Glutamatergic neuron (in vitro differentiated cells): Measurements from ENCODE around the gene NSFL1C. TPM values are rescaled to one million over a fixed set of nuclear protein-coding genes. Genes with fewer than 3 reads are reported as not detected.
A peak's percentile ranks its signal among the peaks of the same experiment; 100 is the strongest.

Experiments
- DNase-seq: peaks from one replicate; pipeline ENCODE4 v3.0.0; 2022
- H3K27ac Mint-ChIP-seq: one replicate; pipeline ENCODE4 v1.8.0; 2020; ENCODE audit warnings: mild to moderate bottlenecking, mixed read lengths, inconsistent platforms; ENCODE audit not compliant: unreplicated experiment
- H3K27me3 Mint-ChIP-seq: one replicate; pipeline ENCODE4 v1.8.0; 2020; ENCODE audit warnings: mild to moderate bottlenecking, moderate library complexity, mixed read lengths, inconsistent platforms; ENCODE audit not compliant: unreplicated experiment
- H3K36me3 Mint-ChIP-seq: one replicate; pipeline ENCODE4 v1.8.0; 2020; ENCODE audit warnings: mild to moderate bottlenecking, mixed read lengths, inconsistent platforms; ENCODE audit not compliant: unreplicated experiment
- H3K4me1 Mint-ChIP-seq: one replicate; pipeline ENCODE4 v1.8.0; 2020; ENCODE audit warnings: mild to moderate bottlenecking, low read depth, mixed read lengths, inconsistent platforms; ENCODE audit not compliant: unreplicated experiment
- H3K4me3 Mint-ChIP-seq: one replicate; pipeline ENCODE4 v1.8.0; 2020; ENCODE audit warnings: mild to moderate bottlenecking, mixed read lengths, inconsistent platforms; ENCODE audit not compliant: unreplicated experiment
- H3K9me3 Mint-ChIP-seq: one replicate; pipeline ENCODE4 v1.8.0; 2020; ENCODE audit warnings: mild to moderate bottlenecking, moderate library complexity, mixed read lengths, inconsistent platforms; ENCODE audit not compliant: unreplicated experiment
- total RNA-seq: library from RNA; stranded (reverse); fragmentation: NEBNext Ultra II Directional; extraction: Animal tissue kit (Norgen Biotek cat#: 25700); gene quantifications from one replicate; pipeline ENCODE4 v1.2.1, GENCODE V29; 2021; ENCODE audit not compliant: unreplicated experiment
- TF ChIP-seq, protein P1 (sequence below): fragments of 200-600 bp; sonication (generic); IDR thresholded peaks from one replicate; pipeline ENCODE4 v1.5.0; 2021; ENCODE audit not compliant: partially characterized antibody, unreplicated experiment

Gene NSFL1C
- total RNA-seq, 1 donor from 2014 or later: 71.4 TPM

DNA sequence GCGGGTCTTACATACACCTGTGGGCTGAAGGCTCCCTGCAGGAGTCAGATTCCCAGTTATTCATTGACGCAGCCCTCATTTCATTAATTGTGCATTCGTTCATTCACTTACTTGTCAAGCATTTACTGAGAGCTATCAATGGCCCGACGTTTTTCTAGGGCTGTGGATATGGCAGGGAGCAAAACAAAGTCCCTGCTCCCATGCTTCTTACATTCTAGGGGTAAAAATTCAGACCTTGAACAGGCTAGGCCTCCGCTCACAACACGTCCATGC is 369 bp upstream of the NSFL1C start:
- H3K27ac Mint-ChIP-seq: no peak overlapping the region
- no peak for DNase-seq
- peaks cover 8% of the 10 kb centered on the region for H3K9me3 Mint-ChIP-seq
- H3K36me3 Mint-ChIP-seq: no peaks in the 10 kb centered on the region
- H3K4me3 Mint-ChIP-seq: peak overlapping the region; percentile 76
- H3K4me1 Mint-ChIP-seq: peaks cover 8% of the 10 kb centered on the region
- H3K27me3 Mint-ChIP-seq: no peaks in the 10 kb centered on the region
- TF ChIP-seq, protein P1, sequence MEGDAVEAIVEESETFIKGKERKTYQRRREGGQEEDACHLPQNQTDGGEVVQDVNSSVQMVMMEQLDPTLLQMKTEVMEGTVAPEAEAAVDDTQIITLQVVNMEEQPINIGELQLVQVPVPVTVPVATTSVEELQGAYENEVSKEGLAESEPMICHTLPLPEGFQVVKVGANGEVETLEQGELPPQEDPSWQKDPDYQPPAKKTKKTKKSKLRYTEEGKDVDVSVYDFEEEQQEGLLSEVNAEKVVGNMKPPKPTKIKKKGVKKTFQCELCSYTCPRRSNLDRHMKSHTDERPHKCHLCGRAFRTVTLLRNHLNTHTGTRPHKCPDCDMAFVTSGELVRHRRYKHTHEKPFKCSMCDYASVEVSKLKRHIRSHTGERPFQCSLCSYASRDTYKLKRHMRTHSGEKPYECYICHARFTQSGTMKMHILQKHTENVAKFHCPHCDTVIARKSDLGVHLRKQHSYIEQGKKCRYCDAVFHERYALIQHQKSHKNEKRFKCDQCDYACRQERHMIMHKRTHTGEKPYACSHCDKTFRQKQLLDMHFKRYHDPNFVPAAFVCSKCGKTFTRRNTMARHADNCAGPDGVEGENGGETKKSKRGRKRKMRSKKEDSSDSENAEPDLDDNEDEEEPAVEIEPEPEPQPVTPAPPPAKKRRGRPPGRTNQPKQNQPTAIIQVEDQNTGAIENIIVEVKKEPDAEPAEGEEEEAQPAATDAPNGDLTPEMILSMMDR: peak; percentile 46

DNA sequence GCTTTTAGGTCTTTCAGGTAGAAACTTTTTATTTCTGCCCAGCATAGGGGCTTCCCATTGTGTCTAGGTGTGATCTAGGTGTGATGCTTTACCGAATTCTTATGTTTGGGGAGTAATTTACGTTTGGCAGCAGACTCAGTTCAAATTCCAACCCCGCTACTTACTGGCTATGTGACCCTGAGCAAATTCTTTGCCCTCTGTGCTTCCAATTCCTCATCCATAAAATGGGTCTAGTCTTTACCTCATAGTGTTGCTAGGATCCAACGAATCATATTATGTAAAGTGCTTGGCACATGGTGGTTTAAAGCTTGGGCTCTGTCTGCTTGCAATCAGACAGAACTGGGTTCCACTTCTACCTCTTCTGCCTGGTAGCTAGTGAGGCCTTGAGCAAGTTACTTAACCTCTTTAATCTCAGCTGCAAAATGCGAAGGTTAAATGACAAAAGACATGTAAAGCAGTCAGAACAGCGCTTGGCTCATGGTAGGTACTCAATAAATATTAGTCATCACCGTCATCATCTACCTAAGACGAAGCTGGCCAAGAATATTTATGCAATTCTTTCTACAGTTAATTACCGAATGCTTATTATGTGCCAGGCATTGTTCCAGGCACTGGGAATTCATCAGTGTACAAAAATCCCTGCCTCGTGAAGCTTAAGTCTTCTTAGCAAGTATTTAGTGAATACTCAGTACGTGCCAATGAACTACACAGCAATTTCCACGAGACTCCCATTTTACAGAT is 1.0 kb downstream of the NSFL1C start:
- H3K9me3 Mint-ChIP-seq: peaks cover 8% of the 10 kb centered on the region
- TF ChIP-seq, protein P1: no peak
- no peak for DNase-seq
- peaks cover 10% of the 10 kb centered on the region for H3K4me1 Mint-ChIP-seq
- peak overlapping the region; percentile 75 for H3K27ac Mint-ChIP-seq
- no peaks in the 10 kb centered on the region for H3K36me3 Mint-ChIP-seq
- H3K27me3 Mint-ChIP-seq: peaks cover 2% of the 10 kb centered on the region
- peak overlapping the region; percentile 92 for H3K4me3 Mint-ChIP-seq

DNA sequence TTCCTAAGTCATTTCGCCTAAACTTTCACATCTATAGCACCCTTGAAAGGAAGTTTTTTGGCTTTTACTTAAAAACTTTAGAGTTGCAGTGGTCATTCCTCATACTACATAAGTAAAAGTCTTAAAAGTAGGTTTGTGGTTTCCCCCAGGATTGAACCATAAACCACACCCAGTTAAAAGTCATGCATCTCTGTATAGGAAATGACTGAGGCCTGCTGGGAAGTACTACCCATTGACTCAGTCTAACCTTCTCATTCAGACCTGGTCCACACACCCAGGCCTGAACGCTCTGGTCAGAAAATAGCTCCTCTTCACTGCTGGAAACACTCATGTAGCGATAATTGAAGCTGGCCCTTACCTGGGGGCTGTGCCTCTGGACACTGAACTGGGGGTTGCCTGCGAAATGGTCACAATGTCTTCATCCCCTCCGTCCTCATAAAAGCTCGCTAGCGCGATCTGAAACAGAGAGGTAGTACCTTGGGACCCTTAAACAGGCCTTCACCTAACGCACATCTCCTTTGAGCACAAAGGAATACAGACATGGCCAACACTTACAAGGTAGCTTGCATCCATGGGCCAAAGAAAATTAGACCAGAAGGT is 2.6 kb downstream of the NSFL1C start:
- Mint-ChIP-seq H3K36me3 (no peaks in the 10 kb centered on the region), H3K9me3 (peaks cover 8% of the 10 kb centered on the region), H3K4me3 (no peak overlapping the region), H3K27ac (no peak overlapping the region), H3K4me1 (peaks cover 10% of the 10 kb centered on the region), H3K27me3 (peaks cover 2% of the 10 kb centered on the region)
- DNase-seq: no peak
- TF ChIP-seq, protein P1: no peak

DNA sequence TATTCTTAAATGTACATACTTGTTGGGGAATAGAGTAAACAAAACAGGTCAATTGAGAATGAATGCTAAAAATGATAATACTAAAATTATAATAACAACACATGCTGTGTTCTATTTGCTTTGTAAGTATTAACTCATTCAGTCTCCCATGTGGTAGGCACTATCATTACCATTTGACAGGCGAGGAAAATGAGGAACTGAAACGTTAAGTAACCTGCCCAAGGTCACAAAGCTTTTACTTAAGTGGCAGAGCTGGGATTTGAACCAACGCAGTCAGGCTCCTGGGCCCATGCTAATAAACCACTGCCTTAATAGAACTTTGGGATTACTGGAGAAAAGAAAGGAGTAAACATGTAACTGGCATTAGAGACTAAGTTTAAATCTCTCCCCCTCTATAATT is 3.8 kb downstream of the NSFL1C start:
- Mint-ChIP-seq H3K4me1 (peaks cover 10% of the 10 kb centered on the region), H3K27ac (no peak overlapping the region), H3K36me3 (no peaks in the 10 kb centered on the region), H3K4me3 (no peak overlapping the region), H3K27me3 (peaks cover 2% of the 10 kb centered on the region), H3K9me3 (peaks cover 6% of the 10 kb centered on the region)
- TF ChIP-seq, protein P1: no peak
- no peak for DNase-seq

DNA sequence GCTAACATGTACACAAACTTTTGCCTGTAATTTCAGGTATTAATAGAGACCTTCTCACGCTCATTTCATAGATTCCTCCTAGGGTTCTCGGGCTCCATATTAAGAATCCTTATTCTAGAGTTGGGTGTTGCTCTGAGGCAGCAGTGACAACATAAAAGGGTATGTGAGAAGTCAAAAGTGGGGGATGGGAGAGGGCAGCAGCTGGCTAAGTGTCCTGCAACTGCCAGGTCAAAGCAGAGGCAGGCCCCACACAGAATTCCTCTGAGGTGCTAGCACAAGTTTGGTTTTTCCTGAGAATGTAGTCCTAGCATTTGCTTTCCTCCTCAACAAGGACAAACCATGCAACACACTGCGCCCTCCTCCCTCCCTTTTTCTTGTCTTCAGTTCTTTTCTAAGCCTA is 4.6 kb downstream of the NSFL1C start:
- H3K27ac Mint-ChIP-seq: no peak overlapping the region
- peaks cover 2% of the 10 kb centered on the region for H3K4me1 Mint-ChIP-seq
- peaks cover 2% of the 10 kb centered on the region for H3K27me3 Mint-ChIP-seq
- peaks cover under 1% of the 10 kb centered on the region for H3K9me3 Mint-ChIP-seq
- no peak for DNase-seq
- H3K4me3 Mint-ChIP-seq: no peak overlapping the region
- TF ChIP-seq, protein P1: no peak
- H3K36me3 Mint-ChIP-seq: no peaks in the 10 kb centered on the region
